Stimulated activated effector memory CD8-positive, alpha-beta T cell treated with anti-CD3 and anti-CD28 coated beads, Interleukin-12 subunit alpha, Interleukin-12 subunit beta, amount 100 ng/mL, for 72 hours (primary cell): ENCODE measurements around the gene TMPRSS9.
"Not testable (repeated sequence)": the region's sequence is repeated elsewhere in the genome, so short reads cannot be mapped to it uniquely, and the experiment has no call there.

Experiments used
- ATAC-seq: fragments of 150-1000 bp; cut with Tn5 transposase; 2 replicates; pipeline ENCODE4 v1.10.0; 2021
- DNase-seq, 2 donors: peaks; one replicate each; pipeline ENCODE4 v3.0.0; 2021 to 2022; ENCODE audit warnings: low spot score in 2 of 2
- H3K27ac Mint-ChIP-seq: one replicate; pipeline ENCODE4 v1.8.0; 2022; ENCODE audit warnings: mild to moderate bottlenecking, mixed read lengths
- H3K36me3 Mint-ChIP-seq: one replicate; pipeline ENCODE4 v1.8.0; 2022; ENCODE audit warnings: mild to moderate bottlenecking, mixed read lengths
- H3K4me1 Mint-ChIP-seq: one replicate; pipeline ENCODE4 v1.8.0; 2022; ENCODE audit warnings: mixed read lengths
- H3K4me3 Mint-ChIP-seq: one replicate; pipeline ENCODE4 v1.8.0; 2022; ENCODE audit warnings: mild to moderate bottlenecking, mixed read lengths
- H3K9me3 Mint-ChIP-seq: one replicate; pipeline ENCODE4 v1.8.0; 2022; ENCODE audit warnings: mixed read lengths

TMPRSS9 gene

DNA sequence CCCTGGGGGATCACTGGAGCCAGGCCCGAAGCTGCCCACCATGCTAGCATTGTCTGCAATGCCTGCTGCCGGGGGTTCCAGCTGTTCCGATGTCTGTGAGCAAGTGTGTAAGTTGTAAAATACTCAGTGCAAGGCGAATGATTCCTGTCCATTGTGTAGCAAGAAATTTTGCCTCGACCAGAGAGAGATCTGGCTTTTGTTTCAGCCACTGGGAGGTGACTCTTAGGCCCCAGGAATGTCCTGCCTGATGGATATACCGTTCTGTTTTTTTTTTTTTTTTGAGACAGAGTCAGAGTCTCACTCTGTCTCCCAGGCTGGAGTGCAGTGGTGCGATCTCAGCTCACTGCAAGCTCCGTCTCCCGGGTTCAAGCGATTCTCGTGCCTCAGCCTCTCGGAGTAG lies 108.5 kb downstream of the TMPRSS9 start:
- Mint-ChIP-seq H3K4me1 (peaks cover 10% of the 10 kb centered on the region), H3K27ac (no peak overlapping the region), H3K4me3 (no peak overlapping the region), H3K36me3 (no peaks in the 10 kb centered on the region), H3K9me3 (no peaks in the 10 kb centered on the region)
- DNase-seq (no peak), ATAC-seq (no peak)

DNA sequence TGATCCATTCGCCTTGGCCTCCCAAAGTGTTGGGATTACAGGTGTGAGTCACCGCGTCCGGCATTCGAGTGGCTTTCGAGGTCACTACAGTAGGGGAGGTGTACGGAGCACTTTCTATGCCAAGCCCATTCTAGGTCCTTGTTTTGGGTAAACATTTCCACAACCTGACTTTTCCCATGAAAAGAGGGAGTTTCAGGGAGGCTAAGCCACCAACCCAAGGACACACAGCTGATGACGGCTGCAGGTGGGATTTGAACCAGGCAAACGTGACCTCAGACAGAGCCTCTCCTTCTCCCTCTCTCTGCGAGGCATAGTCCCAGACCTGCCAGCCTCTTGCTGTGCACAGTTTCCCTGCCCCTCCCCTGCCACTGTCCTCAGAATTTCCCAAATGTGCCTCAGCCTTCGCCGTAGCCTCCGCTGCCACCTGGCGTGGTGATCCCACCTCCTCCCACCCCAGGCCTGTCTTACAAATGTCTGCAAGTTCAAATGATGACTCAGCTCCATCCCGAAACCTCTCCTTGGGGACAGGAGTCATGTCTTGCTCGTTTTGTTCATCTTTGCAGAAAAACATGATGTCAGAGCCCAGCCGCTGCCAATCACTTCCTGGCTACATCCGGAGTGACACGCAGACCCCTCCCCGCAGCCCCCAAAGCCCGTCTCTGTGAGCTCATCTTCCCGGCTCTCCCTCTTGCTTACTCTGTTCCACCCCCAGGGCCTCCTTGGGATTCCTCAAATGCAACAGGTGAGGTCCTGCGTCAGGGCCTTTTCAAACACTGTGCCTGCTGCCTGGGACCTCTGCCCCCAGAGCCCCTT lies 109.2 kb downstream of the TMPRSS9 start:
- Mint-ChIP-seq H3K36me3 (no peaks in the 10 kb centered on the region), H3K27ac (peak overlapping the region; percentile 43), H3K4me3 (peak overlapping the region; percentile 32), H3K4me1 (peaks cover 10% of the 10 kb centered on the region), H3K9me3 (no peaks in the 10 kb centered on the region)
- ATAC-seq (peak; percentile 74), DNase-seq (no peak)

DNA sequence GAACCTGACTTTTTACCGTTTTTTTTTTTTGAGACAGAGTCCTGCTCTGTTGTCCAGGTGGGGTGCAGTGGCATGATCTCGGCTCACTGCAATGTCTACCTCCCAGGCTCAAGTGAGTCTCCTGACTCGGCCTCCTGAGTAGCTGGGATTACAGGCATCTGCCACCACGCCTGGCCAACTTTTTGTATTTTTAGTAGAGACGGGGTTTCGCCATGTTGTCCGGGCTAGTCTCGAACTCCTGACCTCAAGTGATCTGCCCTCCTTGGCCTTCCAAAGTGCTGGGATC lies 109.8 kb downstream of the TMPRSS9 start:
- H3K36me3 Mint-ChIP-seq, H3K9me3 Mint-ChIP-seq, ATAC-seq, DNase-seq: not testable (repeated sequence)
- H3K4me3 Mint-ChIP-seq, result peak overlapping the region; percentile 32
- H3K4me1 Mint-ChIP-seq, result peaks cover 12% of the 10 kb centered on the region
- H3K27ac Mint-ChIP-seq, result peak overlapping the region; percentile 43

DNA sequence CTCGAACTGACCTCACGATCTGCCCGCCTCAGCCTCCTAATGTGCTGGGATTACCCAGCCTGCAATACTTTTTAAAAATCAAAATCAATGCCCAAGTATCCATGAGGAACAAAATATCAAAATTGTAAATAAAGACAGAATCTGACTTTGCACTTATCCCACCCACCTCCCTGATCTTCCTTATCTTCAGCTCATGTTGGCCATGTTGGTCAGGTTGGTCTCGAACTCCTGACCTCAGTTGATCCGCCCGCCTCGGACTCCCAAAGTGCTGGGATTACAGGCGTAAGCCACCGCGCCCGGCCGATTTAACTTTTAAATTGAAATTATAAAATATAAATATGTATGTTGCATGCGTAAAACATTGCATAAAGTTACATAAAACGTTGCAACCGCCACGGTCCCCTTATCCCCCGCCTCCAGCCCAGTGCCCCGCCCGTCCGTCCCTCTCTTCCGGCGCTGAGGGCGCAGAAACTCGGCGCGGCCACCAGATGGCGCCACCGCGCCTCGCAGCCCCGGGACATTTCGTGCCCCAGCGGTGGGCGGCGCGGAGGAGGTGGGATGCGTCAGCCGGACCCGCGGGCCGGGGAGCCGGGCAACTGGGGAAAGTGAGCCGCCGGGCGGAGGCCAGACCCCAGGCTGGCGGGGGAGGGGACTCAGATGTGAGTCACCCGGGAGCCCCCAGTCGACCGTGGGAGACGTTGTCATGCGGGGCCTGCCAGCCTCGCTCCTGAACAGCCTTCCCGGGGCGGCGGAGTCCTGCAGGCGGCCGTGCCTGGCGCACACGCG lies 114.4 kb downstream of the TMPRSS9 start:
- Mint-ChIP-seq H3K4me1 (peaks cover 32% of the 10 kb centered on the region), H3K4me3 (peak overlapping the region; percentile 97), H3K36me3 (peaks cover 48% of the 10 kb centered on the region), H3K27ac (peak overlapping the region; percentile 96), H3K9me3 (no peaks in the 10 kb centered on the region)
- peak; percentile 68 for ATAC-seq
- peak; percentile 96 to 97 for DNase-seq

DNA sequence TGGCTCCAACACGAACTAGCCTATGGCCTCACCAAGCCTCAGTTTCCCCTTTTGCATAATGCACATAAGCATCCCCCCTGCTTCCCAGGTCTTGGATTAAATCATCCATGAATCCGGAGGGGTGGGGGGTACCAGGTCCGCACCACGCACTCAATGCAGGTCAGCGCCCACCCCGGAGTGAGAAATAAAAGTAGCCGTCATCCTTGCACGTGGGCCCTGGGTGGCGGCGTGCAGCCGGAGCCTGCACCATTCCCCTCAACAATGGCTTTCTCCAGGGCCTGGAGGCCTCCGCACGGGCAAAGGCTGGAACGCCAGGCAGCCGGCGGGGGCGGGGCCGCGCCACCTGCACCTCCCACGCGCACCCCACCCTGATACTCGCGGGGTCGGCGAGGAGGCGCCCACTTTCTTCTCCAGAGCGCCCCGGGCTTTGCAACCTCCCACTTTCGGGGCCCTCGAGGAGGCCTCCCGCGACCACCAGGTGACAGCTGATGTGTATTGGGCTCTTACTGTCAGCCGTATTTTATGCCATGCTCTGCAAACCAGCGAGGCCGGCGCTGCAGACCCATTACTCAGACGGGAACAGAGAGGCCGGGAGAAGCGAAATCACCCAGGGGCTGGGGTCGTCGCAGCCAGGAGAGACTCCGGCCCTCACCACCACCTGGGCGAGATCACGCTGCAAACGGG lies 115.1 kb downstream of the TMPRSS9 start:
- Mint-ChIP-seq H3K4me3 (peak overlapping the region; percentile 97), H3K4me1 (peaks cover 27% of the 10 kb centered on the region), H3K27ac (peak overlapping the region; percentile 96), H3K9me3 (no peaks in the 10 kb centered on the region), H3K36me3 (peaks cover 50% of the 10 kb centered on the region)
- peak; percentile 54 for ATAC-seq
- peak; percentile 60 to 86 for DNase-seq
